Activated B cell treated with CpG ODN at 0.5 μM for 24 hours (primary cell): ENCODE measurements around the gene LIPT1. TPM values are rescaled to one million over a fixed set of nuclear protein-coding genes. Genes with fewer than 3 reads are reported as not detected.
A peak's percentile ranks its signal among the peaks of the same experiment; 100 is the strongest.
"Not testable (repeated sequence)": the region's sequence is repeated elsewhere in the genome, so short reads cannot be mapped to it uniquely, and the experiment has no call there.

Experiments used
- ATAC-seq: fragments of 200-7000 bp; cut with Tn5 transposase; one replicate; pipeline ENCODE4 v1.10.0; 2021; ENCODE audit warnings: low read depth, mild to moderate bottlenecking, moderate library complexity
- CTCF ChIA-PET: fragments of 350-600 bp; sonication (Branson Sonifier 250); formaldehyde crosslinking; loops from one replicate; lab custom pipeline; 2021; ENCODE audit warnings: antibody characterized with exemption; lab: Charles Lee
- POLR2A ChIA-PET: fragments of 350-600 bp; sonication (Branson Sonifier 250); formaldehyde crosslinking; loops from one replicate; lab custom pipeline; 2021; ENCODE audit warnings: antibody characterized with exemption; lab: Charles Lee
- DNase-seq: peaks from one replicate; pipeline ENCODE4 v3.0.0; 2022
- H3K27ac Mint-ChIP-seq: one replicate; pipeline ENCODE4 v1.8.0; 2020; ENCODE audit warnings: mixed read lengths
- H3K27me3 Mint-ChIP-seq: one replicate; pipeline ENCODE4 v1.8.0; 2021; ENCODE audit warnings: mixed read lengths
- H3K36me3 Mint-ChIP-seq: one replicate; pipeline ENCODE4 v1.8.0; 2021; ENCODE audit warnings: low read depth, mixed read lengths
- H3K4me1 Mint-ChIP-seq: one replicate; pipeline ENCODE4 v1.8.0; 2021; ENCODE audit warnings: mixed read lengths
- H3K4me3 Mint-ChIP-seq: one replicate; pipeline ENCODE4 v1.8.0; 2020; ENCODE audit warnings: mild to moderate bottlenecking, mixed read lengths
- H3K9me3 Mint-ChIP-seq: one replicate; pipeline ENCODE4 v1.8.0; 2020; ENCODE audit warnings: mixed read lengths
- CTCF ChIP-seq: fragments of 200-600 bp; IDR thresholded peaks from one replicate; pipeline ENCODE4 v1.8.0; 2022; ENCODE audit warnings: antibody characterized with exemption, mild to moderate bottlenecking
- intact Hi-C: fragments of 100-400 bp; cut with micrococcal nuclease; formaldehyde crosslinking; loops from one replicate; pipeline ENCODE4 v1.15.1; 2024
- total RNA-seq: library from RNA; stranded (reverse); gene quantifications from 2 replicates; pipeline ENCODE4 v1.2.3, GENCODE V29; 2022

Gene LIPT1
- total RNA-seq, 1 donor from 2014 or later, result 18.1 TPM

DNA sequence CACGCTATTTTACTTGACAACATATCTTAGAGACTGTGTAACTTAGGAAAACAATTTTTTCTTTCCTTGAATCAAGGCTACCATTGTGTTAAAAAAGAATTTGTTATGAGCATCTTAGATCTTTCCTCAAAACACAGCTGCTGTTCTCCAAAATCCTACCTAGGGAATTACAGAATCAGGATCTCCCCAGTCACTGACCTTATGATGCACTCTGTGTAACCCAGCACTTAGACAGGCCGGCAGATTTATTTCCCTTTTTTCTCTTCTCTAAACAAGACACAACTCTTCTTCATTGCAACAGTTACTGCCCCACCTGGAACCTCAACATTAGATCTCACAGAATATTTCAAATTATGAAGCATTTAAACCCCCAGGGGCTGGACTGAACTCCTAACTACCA, 26.8 kb upstream of the LIPT1 start:
- Mint-ChIP-seq H3K36me3 (peaks cover 43% of the 10 kb centered on the region), H3K4me1 (no peaks in the 10 kb centered on the region), H3K9me3 (peaks cover 21% of the 10 kb centered on the region), H3K27ac (no peak overlapping the region), H3K27me3 (no peaks in the 10 kb centered on the region), H3K4me3 (no peak overlapping the region)
- ChIA-PET POLR2A (no interaction called here), CTCF (no interaction called here)
- intact Hi-C loops, result no loop called here
- no peak for ATAC-seq
- TF ChIP-seq CTCF, result no peak
- DNase-seq, result no peak

DNA sequence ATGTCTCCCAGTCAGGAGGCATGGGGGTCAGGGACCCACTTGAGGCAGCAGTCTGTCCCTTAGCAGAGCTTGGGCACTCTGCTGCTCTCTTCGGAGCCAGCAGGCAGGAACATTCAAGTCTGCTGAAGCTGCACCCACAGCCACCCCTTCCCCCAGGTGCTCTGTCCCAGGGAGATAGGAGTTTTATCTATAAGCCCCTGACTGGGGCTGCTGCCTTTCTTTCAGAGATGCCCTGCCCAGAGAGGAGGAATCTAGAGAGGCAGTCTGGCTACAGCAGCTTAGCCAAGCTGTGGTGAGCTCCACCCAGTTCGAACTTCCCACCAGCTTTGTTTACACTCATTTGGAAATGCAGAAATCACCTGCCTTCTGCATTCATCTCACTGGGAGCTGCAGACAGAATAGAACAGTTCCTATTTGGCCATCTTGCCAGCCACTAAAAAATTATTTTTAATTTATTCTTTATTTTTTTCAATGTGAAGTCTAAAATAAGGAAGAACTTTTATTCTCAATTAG, 19.7 kb upstream of the LIPT1 start:
- H3K27me3 Mint-ChIP-seq, CTCF ChIA-PET, POLR2A ChIA-PET, DNase-seq, H3K36me3 Mint-ChIP-seq, intact Hi-C loops, H3K4me1 Mint-ChIP-seq, ATAC-seq, H3K4me3 Mint-ChIP-seq, H3K27ac Mint-ChIP-seq: not testable (repeated sequence)
- H3K9me3 Mint-ChIP-seq, result peaks cover 22% of the 10 kb centered on the region

GRCh38 chr2:99139003-99139402, 15.8 kb upstream of the LIPT1 start:
- no peak for TF ChIP-seq CTCF
- no peak for DNase-seq
- ChIA-PET POLR2A (no interaction called here), CTCF (interaction anchor here (0.6 to 0.7 kb wide), 2 partner anchors 58 to 122 kb away, joined by 3 read pairs; no protein-coding TSS in a partner anchor)
- peaks cover 24% of the 10 kb centered on the region for H3K4me1 Mint-ChIP-seq
- intact Hi-C loops, result no loop called here
- no peak overlapping the region for H3K4me3 Mint-ChIP-seq
- no peaks in the 10 kb centered on the region for H3K27me3 Mint-ChIP-seq
- H3K36me3 Mint-ChIP-seq, result peaks cover 16% of the 10 kb centered on the region
- peaks cover 4% of the 10 kb centered on the region for H3K9me3 Mint-ChIP-seq
- ATAC-seq, result no peak
- peak overlapping the region; percentile 30 for H3K27ac Mint-ChIP-seq

DNA sequence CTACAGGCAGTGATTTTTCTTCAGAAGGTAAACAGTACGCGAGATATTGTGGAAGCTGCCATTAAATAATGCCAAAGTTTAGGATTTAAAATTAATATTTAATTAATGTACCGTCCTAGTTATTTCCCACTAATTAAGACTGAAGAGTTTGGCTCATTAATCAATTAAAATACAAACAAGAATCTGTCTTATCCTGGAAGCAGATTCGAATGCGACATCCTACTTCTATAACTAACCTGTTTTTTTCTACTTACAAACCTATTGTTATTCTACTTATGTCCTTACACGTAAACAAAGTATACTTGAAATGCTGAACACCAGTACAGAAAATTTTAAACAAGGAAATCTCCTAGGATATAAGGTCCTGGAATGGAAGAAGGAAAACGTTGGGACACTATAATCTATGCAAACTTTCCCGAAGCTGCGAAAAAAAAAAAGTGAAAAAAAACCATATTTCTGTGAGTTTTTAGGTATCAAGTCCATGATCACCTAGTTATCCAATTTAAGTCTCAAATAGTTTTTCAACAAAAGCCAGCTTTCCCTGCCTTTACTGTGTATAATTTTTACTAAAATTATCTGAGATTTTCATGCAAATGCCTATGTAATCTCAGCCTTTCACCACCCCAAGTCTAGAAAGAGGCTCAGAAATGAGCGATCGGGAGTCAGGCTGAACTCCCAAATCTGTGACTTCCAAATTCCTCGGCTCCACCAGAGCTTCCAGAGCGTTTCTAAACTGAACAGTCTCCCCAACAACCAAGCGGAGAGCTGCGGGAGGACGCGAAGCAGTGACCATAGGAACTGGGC, 14.5 kb upstream of the LIPT1 start:
- TF ChIP-seq CTCF, result no peak
- CTCF ChIA-PET, result interaction anchor here (0.9 to 1.9 kb wide), 5 partner anchors 15 to 491 kb away, joined by 3 to 5 read pairs (median 4); partner anchors contain the start of genes EIF5B, LIPT1 and TSGA10
- Mint-ChIP-seq H3K27ac (peak overlapping the region; percentile 96), H3K27me3 (no peaks in the 10 kb centered on the region), H3K9me3 (no peaks in the 10 kb centered on the region), H3K36me3 (peaks cover 9% of the 10 kb centered on the region), H3K4me3 (peak overlapping the region; percentile 97), H3K4me1 (peaks cover 26% of the 10 kb centered on the region)
- ATAC-seq, result no peak
- DNase-seq, result no peak
- POLR2A ChIA-PET, result interaction anchor here (0.7 to 4.9 kb wide), 10 partner anchors 15 to 1255 kb away, joined by 3 to 143 read pairs (median 4); partner anchors contain the start of genes EIF5B, LIPT1, MGAT4A and MITD1
- intact Hi-C loops, result loop anchor here (5.0 kb wide), 2 partner anchors 1053 to 1478 kb away; partner anchors contain the start of genes ACTR1B and VWA3B

DNA sequence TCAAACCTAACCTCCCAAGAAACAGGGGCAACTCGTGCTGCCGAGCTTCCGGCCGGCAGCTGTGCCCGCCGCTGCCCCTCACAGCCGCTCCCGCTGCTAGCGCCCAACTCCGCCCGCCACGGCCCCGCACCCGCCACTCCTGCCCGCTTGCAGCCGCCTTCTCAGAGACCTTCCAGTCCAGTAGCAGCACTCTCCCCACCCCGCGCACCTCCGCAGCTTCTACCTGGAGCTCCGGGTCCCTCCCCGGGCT, 14.0 kb upstream of the LIPT1 start:
- intact Hi-C loops, result loop anchor here (1.0 to 5.0 kb wide), 6 partner anchors 14 to 1478 kb away; partner anchors contain the start of genes ACTR1B, LIPT1, MITD1 and MRPL30
- no peak for TF ChIP-seq CTCF
- ATAC-seq (peak; percentile 19), DNase-seq (no peak)
- H3K27ac Mint-ChIP-seq, result peak overlapping the region; percentile 96
- H3K4me3 Mint-ChIP-seq, result peak overlapping the region; percentile 97
- peaks cover 9% of the 10 kb centered on the region for H3K36me3 Mint-ChIP-seq
- POLR2A ChIA-PET, result interaction anchor here (0.7 to 4.9 kb wide), 10 partner anchors 14 to 1254 kb away, joined by 3 to 143 read pairs (median 4); partner anchors contain the start of genes EIF5B, LIPT1, MGAT4A and MITD1
- H3K9me3 Mint-ChIP-seq, result no peaks in the 10 kb centered on the region
- peaks cover 26% of the 10 kb centered on the region for H3K4me1 Mint-ChIP-seq
- H3K27me3 Mint-ChIP-seq, result no peaks in the 10 kb centered on the region
- CTCF ChIA-PET, result interaction anchor here (0.6 to 1.9 kb wide), 7 partner anchors 14 to 491 kb away, joined by 3 to 5 read pairs (median 3); partner anchors contain the start of genes EIF5B, LIPT1 and TSGA10
